AG10803 (cell line): ENCODE results near the gene NPRL2.

Source experiments
- DNase-seq: peaks from one replicate; pipeline ENCODE4 v3.0.0; 2010; ENCODE audit warnings: low read depth
- H3K4me3 ChIP-seq: 2 replicates; pipeline ENCODE4 v1.5.1; 2011; ENCODE audit warnings: mild to moderate bottlenecking, low read length, control low read depth
- CTCF ChIP-seq: conservative IDR thresholded peaks from 2 replicates; pipeline ENCODE4 v1.5.1; 2011; ENCODE audit warnings: mild to moderate bottlenecking, low read length, control low read depth, inconsistent platforms

Gene NPRL2

DNA sequence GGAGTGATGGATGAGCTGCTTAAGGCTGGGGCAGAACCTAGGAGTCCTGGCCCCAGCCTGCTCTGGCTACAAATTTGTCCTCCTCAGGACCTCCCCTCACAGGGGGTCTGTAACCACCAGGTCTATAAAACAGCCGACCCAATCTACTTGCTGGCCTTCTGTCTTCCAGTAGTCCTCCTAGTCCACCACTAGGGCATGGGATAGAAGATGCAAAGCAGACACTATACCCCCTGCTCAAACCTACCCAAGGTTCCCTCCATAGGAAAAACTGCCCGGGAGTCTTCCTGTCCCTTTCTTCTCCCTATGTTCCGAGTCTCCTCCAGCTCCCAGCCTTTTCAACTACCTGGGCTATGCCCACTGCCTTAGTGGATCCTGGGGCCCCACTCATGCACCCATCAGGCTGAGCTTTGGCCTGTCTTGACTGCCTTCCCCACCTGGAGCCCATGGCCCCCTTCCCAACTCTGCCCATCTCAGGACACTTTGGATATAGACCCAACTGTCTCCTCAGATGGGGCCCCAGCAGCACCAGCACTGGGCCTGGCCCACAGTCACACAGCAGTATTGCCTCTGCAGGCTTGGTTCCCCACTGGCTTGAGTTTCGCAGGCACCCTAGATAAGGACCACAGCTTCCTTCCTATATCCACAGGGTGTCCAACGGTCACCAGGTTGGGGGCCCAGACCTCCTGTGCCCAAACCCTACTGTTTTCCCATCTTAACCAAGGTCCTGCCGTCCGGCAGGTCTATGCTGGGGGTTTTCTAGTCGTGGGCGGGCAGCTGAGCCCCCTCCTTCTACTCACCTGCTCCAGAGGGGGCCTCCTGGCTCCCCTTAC lies 52.5 kb downstream of the NPRL2 start:
- TF ChIP-seq CTCF, result peak; percentile 36
- H3K4me3 ChIP-seq, result peak overlapping the region; percentile 97
- no peak for DNase-seq

DNA sequence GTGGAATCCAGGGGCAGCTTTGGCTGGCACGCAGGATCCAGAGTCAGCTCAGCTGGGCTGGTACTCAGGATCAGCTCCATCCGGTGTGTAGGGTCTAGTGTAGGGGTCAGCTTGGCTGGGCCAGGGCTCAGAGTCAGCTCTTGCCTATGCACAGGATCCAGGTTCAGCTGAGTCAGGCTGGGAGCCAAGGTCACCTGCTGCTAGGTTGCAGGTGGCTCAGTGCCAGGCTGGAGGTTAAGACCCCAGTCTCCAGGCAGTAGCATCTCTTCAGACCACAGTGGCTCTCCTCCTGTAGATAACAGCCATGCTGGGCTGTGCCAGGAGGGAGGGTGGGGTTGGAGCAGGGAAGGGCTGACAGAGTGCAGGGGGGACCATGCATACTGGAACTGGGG lies 53.2 kb downstream of the NPRL2 start:
- no peak for TF ChIP-seq CTCF
- DNase-seq, result no peak
- no peak overlapping the region for H3K4me3 ChIP-seq
